ENCODE data around the gene RANGRF. TPM values are rescaled to one million over a fixed set of nuclear protein-coding genes. Genes with fewer than 3 reads are reported as not detected.

Gene RANGRF
- 48.5 and 51.0 TPM in 2 replicates for total RNA-seq
- long read RNA-seq, transcript RANGRF-202 (4 exons, 1,074 nt): major isoform, 7 of 15 reads
- long read RNA-seq, partial matches to known transcripts: 0 of 15 reads
- long read RNA-seq, other reads (novel, unspliced or antisense): 2 of 15 reads

GRCh38 chr17:8288336-8289102 is at the start of gene RANGRF:
RANGRF (plus strand) TSS chr17:8288670; CDS start chr17:8288789, 119 bp downstream.
- Mint-ChIP-seq H3K36me3 (ENCODE audit: low read depth) (peaks cover 3% of the 10 kb centered on the region), H3K4me1 (peaks cover 46% of the 10 kb centered on the region), H3K4me3 (peak within 1 kb of the TSS; percentile 99), H3K27ac (ENCODE audit: unreplicated experiment) (peak within 1 kb of the TSS; percentile 98), H3K9me3 (no peaks in the 10 kb centered on the region), H3K27me3 (ENCODE audit: low read depth) (no peaks in the 10 kb centered on the region)
- peak; percentile 81 for DNase-seq (ENCODE audit: low read depth, low spot score)
- TF ChIP-seq CTCF (conservative IDR thresholded peaks at IDR 0.05): no peak

GRCh38 chr17:8243827-8244226 is 44.6 kb upstream of the RANGRF start:
- Mint-ChIP-seq H3K27ac (ENCODE audit: unreplicated experiment) (no peak overlapping the region), H3K27me3 (ENCODE audit: low read depth) (no peaks in the 10 kb centered on the region), H3K4me3 (peak overlapping the region; percentile 38), H3K4me1 (peaks cover 7% of the 10 kb centered on the region), H3K36me3 (ENCODE audit: low read depth) (peaks cover 8% of the 10 kb centered on the region), H3K9me3 (no peaks in the 10 kb centered on the region)
- no peak for DNase-seq (ENCODE audit: low read depth, low spot score)
- no peak for TF ChIP-seq CTCF (conservative IDR thresholded peaks at IDR 0.05)

- H3K27me3 Mint-ChIP-seq (ENCODE audit: low read depth): no peaks in the 10 kb centered on the region
Measured at GRCh38 chr17:8244768-8245167, 43.7 kb upstream of the RANGRF start.

GRCh38 chr17:8248751-8249607 is 39.5 kb upstream of the RANGRF start, which contains the start of gene PFAS:
PFAS (plus strand) TSS chr17:8249289; CDS start chr17:8253938, 4,649 bp downstream.
- peak within 1 kb of the TSS; percentile 99 for H3K27ac Mint-ChIP-seq (ENCODE audit: unreplicated experiment)
- DNase-seq (ENCODE audit: low read depth, low spot score): peak; percentile 94
- no peak for TF ChIP-seq CTCF (conservative IDR thresholded peaks at IDR 0.05)
- peaks cover 24% of the 10 kb centered on the region for H3K4me1 Mint-ChIP-seq
- peak within 1 kb of the TSS; percentile 99 for H3K4me3 Mint-ChIP-seq
- peaks cover 5% of the 10 kb centered on the region for H3K36me3 Mint-ChIP-seq (ENCODE audit: low read depth)
- H3K27me3 Mint-ChIP-seq (ENCODE audit: low read depth): no peaks in the 10 kb centered on the region
- H3K9me3 Mint-ChIP-seq: no peaks in the 10 kb centered on the region

More at GRCh38 chr17:8244768-8245167, 43.7 kb upstream of the RANGRF start:
- no peak for TF ChIP-seq CTCF (conservative IDR thresholded peaks at IDR 0.05)
- Mint-ChIP-seq H3K36me3 (ENCODE audit: low read depth) (peaks cover 7% of the 10 kb centered on the region), H3K4me1 (peaks cover 14% of the 10 kb centered on the region), H3K4me3 (no peak overlapping the region), H3K27ac (ENCODE audit: unreplicated experiment) (no peak overlapping the region), H3K9me3 (no peaks in the 10 kb centered on the region)
- no peak for DNase-seq (ENCODE audit: low read depth, low spot score)

All from neural crest cell (in vitro differentiated cells).